ENCODE data around the gene TANGO2. TPM values are rescaled to one million over a fixed set of nuclear protein-coding genes. Genes with fewer than 3 reads are reported as not detected.

The TANGO2 gene
- total RNA-seq, 1 experiment from 2014 or later: 21.5 TPM

GRCh38 chr22:19987394-19988306 lies 33.3 kb upstream of the TANGO2 start:
- ChIA-PET POLR2A (ENCODE audit: low non-redundant PET) (no interaction called here), CTCF (no interaction called here)
- TF ChIP-seq EZH2 (IDR thresholded peaks at IDR 0.05; ENCODE audit: borderline replicate concordance, low read depth, low read length, poor library complexity, severe bottlenecking) (no peak), CTCF (conservative IDR thresholded peaks at IDR 0.05; ENCODE audit: low read depth, low read length) (no peak)
- intact Hi-C loops (cut with micrococcal nuclease; ENCODE audit: unreplicated experiment): no loop called here
- Histone ChIP-seq H3K9me3 (ENCODE audit: low read depth, low read length, poor library complexity, severe bottlenecking) (no peaks in the 10 kb centered on the region), H3K4me3 (ENCODE audit: low read depth, low read length, poor library complexity, severe bottlenecking) (no peak overlapping the region), H3K27me3 (replicated peaks; ENCODE audit: insufficient read depth, low read depth, low read length, poor library complexity) (no peaks in the 10 kb centered on the region), H3K27ac (ENCODE audit: low read depth, low read length, poor library complexity, severe bottlenecking) (no peak overlapping the region), H3K4me1 (ENCODE audit: insufficient read depth, low read length, poor library complexity, severe bottlenecking) (peaks cover 7% of the 10 kb centered on the region), H3K36me3 (ENCODE audit: insufficient read depth, low read length, poor library complexity, severe bottlenecking) (no peaks in the 10 kb centered on the region)
- no peak for DNase-seq (ENCODE audit: low spot score)
- no TSS peak for BruUV-seq (replicated peaks)

- POLR2A ChIA-PET (ENCODE audit: low non-redundant PET): no interaction called here
- H3K36me3 ChIP-seq (ENCODE audit: insufficient read depth, low read length, poor library complexity, severe bottlenecking): no peaks in the 10 kb centered on the region
- H3K4me3 ChIP-seq (ENCODE audit: low read depth, low read length, poor library complexity, severe bottlenecking): no peak overlapping the region
- H3K4me1 ChIP-seq (ENCODE audit: insufficient read depth, low read length, poor library complexity, severe bottlenecking): peaks cover 7% of the 10 kb centered on the region
- intact Hi-C loops (cut with micrococcal nuclease; ENCODE audit: unreplicated experiment): no loop called here
- BruUV-seq (replicated peaks): no TSS peak
- TF ChIP-seq CTCF (conservative IDR thresholded peaks at IDR 0.05; ENCODE audit: low read depth, low read length) (no peak), EZH2 (IDR thresholded peaks at IDR 0.05; ENCODE audit: borderline replicate concordance, low read depth, low read length, poor library complexity, severe bottlenecking) (no peak)
- H3K27ac ChIP-seq (ENCODE audit: low read depth, low read length, poor library complexity, severe bottlenecking): no peak overlapping the region
- H3K9me3 ChIP-seq (ENCODE audit: low read depth, low read length, poor library complexity, severe bottlenecking): no peaks in the 10 kb centered on the region
- DNase-seq (ENCODE audit: low spot score): no peak
- H3K27me3 ChIP-seq (replicated peaks; ENCODE audit: insufficient read depth, low read depth, low read length, poor library complexity): no peaks in the 10 kb centered on the region
- CTCF ChIA-PET: no interaction called here
Measured at GRCh38 chr22:19988331-19988808, 32.5 kb upstream of the TANGO2 start.

- Histone ChIP-seq H3K9me3 (ENCODE audit: low read depth, low read length, poor library complexity, severe bottlenecking) (no peaks in the 10 kb centered on the region), H3K27ac (ENCODE audit: low read depth, low read length, poor library complexity, severe bottlenecking) (no peak overlapping the region), H3K4me1 (ENCODE audit: insufficient read depth, low read length, poor library complexity, severe bottlenecking) (peaks cover 7% of the 10 kb centered on the region), H3K4me3 (ENCODE audit: low read depth, low read length, poor library complexity, severe bottlenecking) (no peak overlapping the region), H3K36me3 (ENCODE audit: insufficient read depth, low read length, poor library complexity, severe bottlenecking) (no peaks in the 10 kb centered on the region), H3K27me3 (replicated peaks; ENCODE audit: insufficient read depth, low read depth, low read length, poor library complexity) (no peaks in the 10 kb centered on the region)
- ChIA-PET POLR2A (ENCODE audit: low non-redundant PET) (no interaction called here), CTCF (no interaction called here)
- no TSS peak for BruUV-seq (replicated peaks)
- no peak for DNase-seq (ENCODE audit: low spot score)
- TF ChIP-seq CTCF (conservative IDR thresholded peaks at IDR 0.05; ENCODE audit: low read depth, low read length): no peak
- TF ChIP-seq EZH2 (IDR thresholded peaks at IDR 0.05; ENCODE audit: borderline replicate concordance, low read depth, low read length, poor library complexity, severe bottlenecking): no peak
- intact Hi-C loops (cut with micrococcal nuclease; ENCODE audit: unreplicated experiment): no loop called here
Measured at GRCh38 chr22:19988965-19989724, 31.8 kb upstream of the TANGO2 start.

Measured in A673 (cell line).